GM12875 (cell line): ENCODE measurements around the gene PNMA8B.

Experiments
- H3K4me3 ChIP-seq: one replicate; pipeline ENCODE4 v1.5.1; 2011; ENCODE audit warnings: low read depth, low read length, control low read depth
- CTCF ChIP-seq: IDR thresholded peaks from 2 replicates; pipeline ENCODE4 v1.5.1; 2011; ENCODE audit warnings: low read depth, mild to moderate bottlenecking, control low read depth, inconsistent platforms, low read length, moderate library complexity, borderline replicate concordance; ENCODE audit not compliant: insufficient read depth

The PNMA8B gene

GRCh38 chr19:46474211-46474610 lies 21.5 kb downstream of the PNMA8B start:
- no peak overlapping the region for H3K4me3 ChIP-seq
- no peak for TF ChIP-seq CTCF

GRCh38 chr19:46472592-46472991 lies 23.1 kb downstream of the PNMA8B start:
- H3K4me3 ChIP-seq: no peak overlapping the region
- TF ChIP-seq CTCF: no peak

- TF ChIP-seq CTCF: no peak
- no peak overlapping the region for H3K4me3 ChIP-seq
These were observed 23.7 kb downstream of the PNMA8B start for GRCh38 chr19:46471811-46472543.

- no peak within 1 kb of the TSS for H3K4me3 ChIP-seq
- no peak for TF ChIP-seq CTCF
These were observed 24.4 kb downstream of the PNMA8B start, which contains the start of gene PNMA8A for GRCh38 chr19:46471116-46471733. TSS of gene PNMA8A (minus strand) at chr19:46471563. CDS start at chr19:46471035, 528 bp downstream.

- no peak overlapping the region for H3K4me3 ChIP-seq
- TF ChIP-seq CTCF: no peak
These were observed 25.3 kb downstream of the PNMA8B start for GRCh38 chr19:46470376-46470775.

GRCh38 chr19:46469541-46470185 lies 26.0 kb downstream of the PNMA8B start:
- TF ChIP-seq CTCF: no peak
- no peak overlapping the region for H3K4me3 ChIP-seq

- TF ChIP-seq CTCF: no peak
- no peak overlapping the region for H3K4me3 ChIP-seq
These were observed 29.0 kb downstream of the PNMA8B start for GRCh38 chr19:46466536-46467196.
